HUDEP-2 (cell line): ENCODE data around the gene SLC39A7.
A peak's percentile ranks its signal among the peaks of the same experiment; 100 is the strongest.

ENCODE experiments used
- DNase-seq, 76 experiments: peaks; one replicate each; lab custom pipeline; 2025; ENCODE audit not compliant: unreplicated experiment in 76 of 76; lab: John Stamatoyannopoulos, UW

Gene SLC39A7

DNA sequence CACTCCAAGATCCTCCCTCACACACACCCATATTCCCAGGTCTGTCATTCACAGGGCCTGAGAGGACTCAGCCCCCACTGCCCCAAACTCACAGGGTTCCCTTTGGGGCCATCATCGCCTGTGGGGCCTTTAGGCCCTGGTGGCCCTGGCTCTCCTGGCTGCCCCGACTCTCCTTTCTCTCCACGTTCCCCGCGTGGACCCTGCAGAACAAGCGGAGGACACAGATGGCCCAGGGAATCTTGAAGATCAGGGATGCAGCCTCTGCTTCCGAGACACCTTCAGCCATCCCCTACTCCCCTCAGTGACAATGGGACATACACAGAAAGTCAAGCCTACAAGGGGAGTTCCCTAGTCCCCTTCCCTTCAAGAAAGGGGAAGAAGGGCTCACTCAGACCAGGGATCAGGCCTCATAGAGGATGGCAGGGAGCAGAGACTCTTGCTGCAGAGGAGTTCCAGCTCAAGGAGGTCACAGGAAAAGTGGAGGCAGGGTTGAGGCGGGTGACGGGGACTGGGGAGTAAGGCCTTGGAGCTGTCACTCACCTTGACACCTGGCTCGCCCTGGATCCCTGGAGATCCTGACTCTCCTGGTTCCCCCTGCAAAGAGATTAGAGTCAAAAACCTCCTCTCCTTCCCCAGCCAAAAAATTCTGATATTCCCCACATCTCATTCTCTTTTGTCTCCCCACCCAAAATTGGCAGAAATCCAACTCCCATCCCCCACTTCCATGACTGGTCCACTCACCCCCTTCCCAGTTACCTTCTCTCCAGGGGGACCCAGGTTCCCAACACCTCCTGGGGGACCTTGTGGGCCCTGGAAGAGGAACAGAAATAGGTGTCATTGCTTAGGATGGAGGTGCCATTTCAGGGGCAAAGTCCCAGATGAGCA, 31.1 kb upstream of the SLC39A7 start:
- no peak for DNase-seq

DNA sequence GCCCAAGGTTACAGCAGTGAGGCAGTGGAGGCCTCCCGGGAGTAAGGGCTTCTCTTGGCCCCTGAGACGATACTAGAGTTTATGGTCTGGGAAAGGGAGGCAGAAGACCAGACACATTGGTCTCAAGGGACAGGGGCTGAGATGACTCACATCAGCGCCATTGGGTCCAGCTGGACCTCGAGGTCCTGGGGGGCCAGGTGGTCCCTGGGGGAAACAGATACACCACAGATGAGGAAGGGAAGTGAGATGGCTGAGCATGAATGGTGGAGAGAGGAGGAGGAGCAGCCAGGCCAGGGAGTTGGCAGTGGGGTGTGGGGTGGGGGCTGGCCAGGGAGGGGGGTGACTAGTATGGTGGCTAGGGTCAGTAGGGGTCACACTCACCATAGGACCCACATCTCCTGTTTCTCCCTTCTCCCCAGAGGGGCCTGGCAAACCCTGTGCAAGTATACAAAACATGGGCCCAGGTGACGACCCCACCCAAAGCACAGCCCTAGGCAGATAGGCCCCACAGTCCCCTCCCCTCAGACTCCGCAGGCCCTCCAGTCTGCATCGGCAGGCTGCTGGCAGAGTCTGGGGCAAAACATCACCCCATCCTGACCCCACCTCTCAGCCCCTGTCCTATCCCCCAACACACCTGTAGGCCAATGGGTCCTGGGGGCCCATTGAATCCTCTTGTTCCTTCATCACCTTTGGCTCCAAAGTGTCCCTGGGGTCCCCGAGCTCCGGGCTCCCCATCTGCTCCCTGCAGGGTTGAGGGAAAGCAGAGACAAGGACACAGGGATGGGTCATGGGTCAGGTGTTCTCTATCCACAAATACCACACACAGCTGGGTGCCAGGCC, 30.3 kb upstream of the SLC39A7 start:
- DNase-seq = no peak

- DNase-seq = no peak
Observed at GRCh38 chr6:33171016-33171879, 29.4 kb upstream of the SLC39A7 start.

DNA sequence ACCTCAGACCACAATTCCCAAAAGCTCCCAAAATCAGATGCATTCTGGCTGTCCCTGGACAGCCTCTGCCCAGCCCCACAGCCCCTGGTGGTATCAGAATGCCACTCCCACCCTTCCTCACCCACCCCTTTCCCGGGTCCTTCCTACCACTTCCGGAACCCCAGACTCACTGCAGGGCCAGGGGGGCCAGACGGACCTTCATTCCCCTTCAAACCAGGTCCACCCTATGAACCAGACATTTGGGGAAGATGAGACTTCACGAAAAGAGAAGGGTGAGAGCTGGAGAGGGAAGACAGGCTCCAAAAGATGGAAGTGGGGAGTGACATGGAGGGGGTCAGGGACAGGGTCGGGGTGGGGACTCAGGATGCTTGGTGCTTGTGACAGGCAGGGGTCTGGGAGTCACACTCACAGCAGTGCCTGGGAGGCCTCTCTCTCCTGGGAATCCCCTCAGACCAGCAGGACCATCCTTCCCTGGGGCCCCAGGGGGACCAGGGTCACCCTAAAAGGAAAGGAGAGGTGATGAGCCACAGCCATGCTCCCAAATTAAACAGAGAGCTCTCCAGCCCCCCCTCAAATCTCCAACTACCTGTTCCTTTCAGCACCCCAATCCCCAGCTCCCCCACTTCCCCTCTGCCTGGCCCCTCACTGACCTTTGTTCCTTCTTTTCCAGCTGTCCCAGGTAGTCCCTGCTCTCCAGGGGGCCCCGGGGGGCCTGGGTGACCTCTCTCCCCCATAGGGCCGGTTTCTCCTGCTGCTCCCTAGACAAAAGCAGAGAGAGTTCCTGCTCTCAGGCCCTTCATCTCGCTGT, 28.6 kb upstream of the SLC39A7 start:
- no peak for DNase-seq

GRCh38 chr6:33172688-33173534, 27.8 kb upstream of the SLC39A7 start:
- DNase-seq = peak in 21 of 76 experiments; percentile 20 to 52 (median 31)

DNA sequence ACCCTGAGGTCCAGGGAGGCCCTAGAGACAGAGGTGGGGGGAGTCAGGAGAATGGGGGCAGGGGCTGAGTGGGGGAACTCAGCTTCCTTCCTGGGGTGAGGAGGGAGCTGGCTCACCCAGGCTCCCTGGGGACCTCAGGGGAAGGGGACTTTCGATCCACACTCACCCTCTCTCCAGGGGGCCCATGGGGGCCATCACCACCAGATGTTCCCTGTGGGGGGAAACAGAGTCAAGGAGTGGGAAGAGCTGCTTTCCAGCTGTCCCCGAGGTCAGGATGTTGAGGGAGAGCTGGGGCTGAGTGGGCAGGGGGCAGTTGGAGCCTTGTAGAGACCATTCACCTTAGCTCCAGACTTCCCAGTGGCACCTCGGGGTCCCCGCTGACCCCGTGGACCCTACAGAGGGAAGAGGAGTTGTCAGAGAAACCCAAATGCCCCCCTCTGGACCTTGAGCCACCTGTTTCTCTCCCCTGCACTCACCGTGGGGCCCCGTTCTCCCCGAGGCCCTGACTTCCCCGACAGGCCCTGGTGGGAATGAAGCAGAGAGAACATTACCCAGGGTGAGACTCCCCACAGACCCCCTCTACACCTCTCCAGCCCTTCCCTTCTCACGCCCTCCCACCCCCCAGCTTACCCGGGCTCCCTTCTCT, 27.0 kb upstream of the SLC39A7 start:
- DNase-seq = no peak

DNA sequence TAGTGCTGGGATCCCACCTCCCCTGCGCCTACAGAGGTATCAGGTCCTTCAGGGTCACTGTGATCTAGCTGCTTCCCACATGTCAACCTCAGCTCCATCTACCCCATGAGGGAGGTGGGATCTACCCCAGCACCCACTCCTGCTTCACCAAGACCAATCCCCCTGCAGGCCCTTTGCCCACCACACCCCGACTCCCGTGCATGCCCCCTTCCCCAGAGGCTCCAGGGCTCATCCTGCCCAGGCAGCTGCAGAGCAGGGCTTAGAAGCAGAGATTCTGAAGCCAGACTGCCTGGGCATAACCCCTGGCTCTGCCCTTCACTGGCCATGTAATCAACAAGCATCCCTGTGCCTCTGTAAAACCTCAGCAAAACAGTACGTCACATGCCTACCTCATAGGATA, 25.9 kb upstream of the SLC39A7 start:
- DNase-seq = no peak

DNA sequence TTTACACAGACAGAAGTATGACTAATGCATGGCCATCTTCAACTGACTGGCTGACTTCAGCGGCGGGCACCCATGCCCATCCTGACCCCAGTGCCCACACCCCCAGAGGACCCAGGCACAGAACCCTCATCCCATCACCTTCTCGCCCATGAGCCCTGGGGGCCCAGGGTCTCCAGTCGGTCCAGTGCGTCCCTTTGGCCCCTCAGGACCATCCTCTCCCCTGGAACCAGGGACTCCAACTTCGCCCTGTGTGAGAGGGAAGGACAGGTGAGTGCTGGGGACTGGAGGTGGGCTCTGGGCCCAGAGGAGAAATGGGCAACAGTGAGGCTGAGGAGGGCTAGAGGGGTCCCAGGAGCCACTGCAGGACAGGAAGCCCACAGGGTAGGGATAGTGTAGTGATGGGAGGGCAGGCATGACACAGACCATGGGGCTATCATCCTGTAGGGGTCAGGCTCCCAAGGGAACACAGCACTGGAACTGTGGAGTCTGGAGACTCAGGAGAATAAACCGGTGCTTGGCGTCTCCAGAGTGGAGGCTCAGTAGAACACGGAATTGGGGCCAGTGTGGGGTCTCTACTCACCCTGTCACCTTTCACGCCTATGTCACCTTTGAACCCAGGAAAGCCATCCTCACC, 25.1 kb upstream of the SLC39A7 start:
- no peak for DNase-seq

DNA sequence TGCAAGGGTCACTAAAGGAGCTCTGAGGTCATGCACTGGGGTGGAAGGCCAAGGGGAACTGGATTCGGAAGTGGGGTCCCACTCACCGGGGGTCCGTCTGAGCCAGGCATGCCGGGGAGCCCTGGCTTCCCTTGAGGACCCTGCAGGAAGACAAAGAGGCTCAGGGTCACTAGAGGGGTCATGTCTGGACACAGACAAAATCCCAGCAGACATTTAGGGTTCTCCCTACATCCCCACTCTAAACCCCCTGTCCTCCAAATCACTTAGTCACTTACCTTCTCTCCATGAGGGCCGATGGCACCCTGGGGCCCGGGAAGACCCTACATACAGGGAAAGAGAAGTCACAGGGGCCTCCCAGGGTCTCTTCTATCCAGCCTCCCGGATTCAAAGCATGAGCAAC, 23.8 kb upstream of the SLC39A7 start:
- no peak for DNase-seq

- no peak for DNase-seq
Observed at GRCh38 chr6:33177552-33178446, 22.9 kb upstream of the SLC39A7 start.

DNA sequence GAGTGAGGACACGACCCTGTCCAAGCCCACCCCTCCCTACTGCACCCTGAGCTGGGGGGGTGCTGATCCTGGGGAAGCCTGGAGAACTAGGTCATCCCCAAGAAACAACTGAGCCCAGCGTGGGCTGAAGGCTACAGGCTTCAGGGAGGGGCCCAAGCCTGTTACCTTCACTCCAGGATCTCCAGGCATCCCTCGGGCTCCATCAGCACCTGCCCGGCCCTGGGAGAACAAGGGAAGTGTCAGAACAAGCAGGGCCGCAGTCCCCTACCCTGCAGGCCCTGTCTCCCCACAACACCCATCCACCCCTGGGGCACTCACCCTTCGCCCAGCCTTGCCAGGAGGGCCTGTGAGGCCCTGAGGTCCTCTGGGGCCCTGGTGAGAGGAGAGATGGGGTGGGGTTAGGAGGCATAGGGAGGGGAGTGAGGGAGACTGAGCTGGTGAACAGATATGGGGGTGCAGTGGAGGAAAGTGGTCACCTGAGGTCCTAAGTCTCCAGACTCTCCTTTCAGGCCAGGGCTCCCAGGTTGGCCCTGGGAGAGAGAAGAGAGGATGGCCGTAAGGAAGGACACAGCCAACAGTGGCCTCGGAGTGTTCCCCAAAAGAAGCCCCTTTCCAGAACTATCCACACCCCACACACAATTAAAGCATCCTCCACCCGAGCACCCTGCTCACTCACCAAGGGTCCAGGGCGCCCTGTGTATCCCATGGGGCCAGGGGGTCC, 21.8 kb upstream of the SLC39A7 start:
- DNase-seq = no peak

DNA sequence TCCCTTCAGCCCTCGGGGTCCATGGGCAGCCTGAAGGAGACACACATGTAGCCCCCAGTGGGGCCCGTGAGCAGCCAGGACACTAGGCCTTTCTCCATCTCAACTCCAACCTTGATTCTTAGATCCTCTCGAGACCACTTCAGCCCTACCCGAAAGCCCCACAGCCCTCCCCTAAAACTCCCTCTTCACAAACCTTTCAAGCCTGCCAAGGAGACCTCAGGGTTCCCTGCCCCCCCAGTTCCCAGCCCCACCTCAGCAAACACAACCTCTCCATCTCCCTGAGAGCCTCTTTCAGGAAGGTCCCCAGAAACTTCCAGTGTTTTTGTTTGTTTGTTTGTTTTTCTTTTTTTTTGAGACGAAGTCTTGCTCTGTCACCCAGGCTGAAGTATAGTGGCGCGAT, 19.5 kb upstream of the SLC39A7 start:
- DNase-seq = no peak

DNA sequence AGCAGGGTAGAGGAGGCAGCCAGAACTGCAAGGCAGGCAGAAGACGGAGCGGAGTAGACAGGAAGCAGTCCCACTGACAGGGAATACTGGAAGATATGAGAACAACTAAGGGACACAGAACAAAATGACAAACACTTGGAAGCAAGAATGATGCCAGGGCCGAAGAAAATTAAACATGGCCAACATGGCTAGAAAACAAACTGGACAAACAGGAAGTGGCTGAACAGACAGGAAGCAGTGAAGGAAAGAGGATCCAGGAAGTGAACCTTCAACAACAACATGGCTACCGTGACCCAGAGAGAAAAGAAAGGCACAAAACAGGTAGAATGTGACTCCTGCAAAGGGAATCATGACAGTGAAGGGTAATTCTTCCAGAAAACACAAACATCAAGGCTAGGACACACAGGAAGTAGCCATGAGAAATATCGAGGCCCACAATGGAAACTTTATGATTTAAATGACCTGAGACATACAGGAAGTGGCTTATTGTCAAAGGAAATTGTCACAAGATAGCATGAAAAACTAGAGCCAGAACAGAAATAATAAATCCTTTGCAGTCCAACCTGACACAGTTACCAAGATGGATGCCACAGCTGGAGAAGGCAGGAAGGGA, 17.5 kb upstream of the SLC39A7 start:
- DNase-seq = no peak

- no peak for DNase-seq
Observed at GRCh38 chr6:33185190-33185589, 15.5 kb upstream of the SLC39A7 start.

GRCh38 chr6:33185654-33186187, 14.9 kb upstream of the SLC39A7 start:
- DNase-seq = no peak

DNA sequence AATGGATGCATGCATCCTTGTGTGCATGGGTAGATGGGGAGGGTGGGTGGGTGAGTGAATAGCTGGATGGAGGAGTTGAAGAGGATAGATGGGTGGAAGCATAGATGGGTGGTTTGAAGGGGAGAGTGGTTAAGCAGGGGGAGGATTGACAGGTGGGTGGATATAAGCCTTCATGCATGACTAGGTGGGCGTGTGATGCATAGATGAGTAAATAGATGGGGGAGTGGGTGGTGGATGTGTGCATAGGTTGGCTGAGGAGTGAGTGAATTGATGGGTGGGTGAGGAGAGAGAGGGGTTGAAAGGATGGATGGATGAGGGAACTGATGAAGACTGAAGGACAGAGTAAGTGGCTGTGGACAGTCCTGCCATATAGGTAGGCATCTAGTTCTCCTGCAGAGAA, 12.9 kb upstream of the SLC39A7 start:
- DNase-seq = no peak
